B cell (primary cell): ENCODE results near the gene NRG2. TPM values are rescaled to one million over a fixed set of nuclear protein-coding genes. Genes with fewer than 3 reads are reported as not detected.

Experiments used
- ATAC-seq: fragments of 200-7000 bp; cut with Tn5 transposase; one replicate; pipeline ENCODE4 v1.10.0; 2021; ENCODE audit warnings: low read depth, mild to moderate bottlenecking, moderate number of reproducible peaks, moderate library complexity
- CTCF ChIA-PET: fragments of 350-600 bp; sonication (Branson Sonifier 250); formaldehyde crosslinking; loops from one replicate; lab custom pipeline; 2021; ENCODE audit warnings: antibody characterized with exemption, inconsistent platforms; lab: Charles Lee
- POLR2A ChIA-PET: fragments of 350-600 bp; sonication (Branson Sonifier 250); formaldehyde crosslinking; loops from one replicate; lab custom pipeline; 2021; ENCODE audit warnings: antibody characterized with exemption; lab: Charles Lee
- DNase-seq: peaks from one replicate; pipeline ENCODE4 v3.0.0; 2013
- H2AFZ ChIP-seq: 2 replicates; pipeline ENCODE4 v1.6.1; 2012; ENCODE audit warnings: mild to moderate bottlenecking, low read depth, low read length; ENCODE audit not compliant: insufficient read depth, poor library complexity, severe bottlenecking
- H3K27ac ChIP-seq, 2 donors: 1 replicate in 1 of 2; 2 replicates in 1 of 2; pipeline ENCODE4 v1.5.1; 2012 to 2013; ENCODE audit warnings: low read length in 2 of 2, mild to moderate bottlenecking in 2 of 2, moderate library complexity in 1 of 2
- H3K27me3 ChIP-seq, 4 experiments: fragments of 200-600 bp in 1 of 4; sonication (generic) in 1 of 4; replicated peaks in 1 of 4; 1 replicate in 2 of 4; 2 replicates in 2 of 4; pipeline versions ENCODE4 v1.6.1 to v1.7.0; 2013 to 2016; ENCODE audit warnings: low read length in 3 of 4, mild to moderate bottlenecking in 2 of 4, mixed read lengths in 1 of 4, moderate library complexity in 1 of 4; ENCODE audit not compliant: insufficient read depth in 4 of 4, control insufficient read depth in 3 of 4; ENCODE audit errors: control extremely low read depth in 1 of 4
- H3K36me3 ChIP-seq, 2 experiments: replicated peaks in 1 of 2; 1 replicate in 1 of 2; 2 replicates in 1 of 2; pipeline versions ENCODE4 v1.6.1 to v1.7.1; 2013; ENCODE audit warnings: low read length in 1 of 2; ENCODE audit not compliant: insufficient read depth in 2 of 2, control insufficient read depth in 1 of 2; ENCODE audit errors: control extremely low read depth in 1 of 2, extremely low read depth in 1 of 2
- H3K4me1 ChIP-seq, 2 donors: fragments of 200-600 bp in 1 of 2; sonication (generic) in 1 of 2; 1 replicate in 1 of 2; 2 replicates in 1 of 2; pipeline versions ENCODE4 v1.5.1 to v1.6.1; 2013 to 2017; ENCODE audit warnings: low read length in 2 of 2; ENCODE audit not compliant: control insufficient read depth in 2 of 2, insufficient read depth in 2 of 2
- H3K4me2 ChIP-seq: replicated peaks from 2 replicates; pipeline ENCODE3; 2012; ENCODE audit warnings: mild to moderate bottlenecking, low read depth, low read length; ENCODE audit not compliant: poor library complexity, severe bottlenecking
- H3K4me3 ChIP-seq, 5 experiments: fragments of 200-600 bp in 1 of 5; sonication (generic) in 1 of 5; 1 replicate in 3 of 5; 2 replicates in 2 of 5; pipeline versions ENCODE4 v1.5.1 to v1.7.0; 2011 to 2016; ENCODE audit warnings: low read length in 4 of 5, mild to moderate bottlenecking in 4 of 5, low read depth in 2 of 5, control low read depth in 1 of 5, moderate library complexity in 1 of 5; ENCODE audit not compliant: insufficient read depth in 1 of 5; ENCODE audit errors: control extremely low read depth in 1 of 5, extremely low read depth in 1 of 5
- H3K79me2 ChIP-seq: fragments of 200-600 bp; sonication (generic); one replicate; pipeline ENCODE4 v1.6.0; 2016; ENCODE audit warnings: low read length; ENCODE audit not compliant: control insufficient read depth, insufficient read depth
- H3K9ac ChIP-seq: fragments of 200-600 bp; sonication (generic); 2 replicates; pipeline ENCODE4 v1.6.1; 2017; ENCODE audit warnings: mild to moderate bottlenecking, low read length, moderate library complexity
- H3K9me3 ChIP-seq, 3 donors: one replicate each; pipeline versions ENCODE4 v1.6.1 to v1.7.1; 2013; ENCODE audit warnings: low read length in 2 of 3; ENCODE audit not compliant: control insufficient read depth in 2 of 3, insufficient read depth in 1 of 3; ENCODE audit errors: control extremely low read depth in 1 of 3
- H4K20me1 ChIP-seq: 2 replicates; pipeline ENCODE4 v1.6.0; 2012; ENCODE audit warnings: mild to moderate bottlenecking, low read length; ENCODE audit not compliant: insufficient read depth, control insufficient read depth, poor library complexity, severe bottlenecking
- H3K27ac Mint-ChIP-seq: one replicate; pipeline ENCODE4 v1.8.0; 2021; ENCODE audit warnings: mixed read lengths
- H3K27me3 Mint-ChIP-seq: one replicate; pipeline ENCODE4 v1.8.0; 2021; ENCODE audit warnings: mixed read lengths
- H3K4me1 Mint-ChIP-seq: one replicate; pipeline ENCODE4 v1.8.0; 2021; ENCODE audit warnings: mixed read lengths
- H3K4me3 Mint-ChIP-seq: one replicate; pipeline ENCODE4 v1.8.0; 2021; ENCODE audit warnings: mixed read lengths
- H3K9me3 Mint-ChIP-seq: one replicate; pipeline ENCODE4 v1.8.0; 2022; ENCODE audit warnings: mixed read lengths; ENCODE audit not compliant: insufficient read depth
- EZH2 ChIP-seq: IDR thresholded peaks from 2 replicates; pipeline ENCODE4 v1.6.1; 2012; ENCODE audit warnings: borderline replicate concordance, low read depth, mild to moderate bottlenecking, moderate library complexity, low read length; ENCODE audit not compliant: insufficient read depth, poor library complexity, severe bottlenecking
- WGBS: methylation state at CpG from one replicate; pipeline ENCODE4 v1.1.5; 2013; ENCODE audit warnings: missing lambda C conversion rate; ENCODE audit not compliant: insufficient coverage; 5-methylcytosine and 5-hydroxymethylcytosine counted together
- intact Hi-C: fragments of 100-400 bp; cut with micrococcal nuclease; formaldehyde crosslinking; loops from one replicate; pipeline ENCODE4 v1.10.0; 2022
- polyA plus RNA-seq: library from polyadenylated mRNA; depleted of rRNA; stranded (reverse); fragments of >200 nt; gene quantifications from 2 replicates; pipeline ENCODE4 v1.2.3, GENCODE V29; 2012
- total RNA-seq, 2 donors: library from RNA; stranded (reverse); fragments of 120-200 nt in 1 of 2; gene quantifications; 1 replicate in 1 of 2; 2 replicates in 1 of 2; pipeline versions ENCODE4 v1.2.3 to v1.2.4, GENCODE V29; 2013 to 2022
- TF ChIP-seq, protein P1 (sequence below): fragments of 200-600 bp; IDR thresholded peaks from one replicate; pipeline ENCODE4 v1.8.0; 2022; ENCODE audit warnings: antibody characterized with exemption, mild to moderate bottlenecking

NRG2 gene
- total and polyA plus RNA-seq, 2 donors (not counting 1 experiment from before 2014, with no cell fraction given), result 0.13 to 0.15 TPM

GRCh38 chr5:140017397-140018095 is 25.6 kb downstream of the NRG2 start:
- Mint-ChIP-seq H3K27me3 (no peaks in the 10 kb centered on the region), H3K4me3 (no peak overlapping the region), H3K4me1 (no peaks in the 10 kb centered on the region), H3K27ac (no peak overlapping the region), H3K9me3 (no peaks in the 10 kb centered on the region)
- Histone ChIP-seq H3K36me3 (no peaks in the 10 kb centered on the region), H3K27me3 (peaks cover 0 to 36% (median 22%) of the 10 kb centered on the region in 4 experiments), H3K4me3 (no peak overlapping the region), H4K20me1 (no peaks in the 10 kb centered on the region), H3K79me2 (no peaks in the 10 kb centered on the region), H3K27ac (no peak overlapping the region), H3K4me1 (no peaks in the 10 kb centered on the region), H2AFZ (no peak overlapping the region), H3K4me2 (no peak overlapping the region), H3K9ac (no peak overlapping the region), H3K9me3 (no peaks in the 10 kb centered on the region)
- ATAC-seq (no peak), DNase-seq (no peak)
- intact Hi-C loops, result no loop called here
- no peak for TF ChIP-seq EZH2
- TF ChIP-seq, protein P1, sequence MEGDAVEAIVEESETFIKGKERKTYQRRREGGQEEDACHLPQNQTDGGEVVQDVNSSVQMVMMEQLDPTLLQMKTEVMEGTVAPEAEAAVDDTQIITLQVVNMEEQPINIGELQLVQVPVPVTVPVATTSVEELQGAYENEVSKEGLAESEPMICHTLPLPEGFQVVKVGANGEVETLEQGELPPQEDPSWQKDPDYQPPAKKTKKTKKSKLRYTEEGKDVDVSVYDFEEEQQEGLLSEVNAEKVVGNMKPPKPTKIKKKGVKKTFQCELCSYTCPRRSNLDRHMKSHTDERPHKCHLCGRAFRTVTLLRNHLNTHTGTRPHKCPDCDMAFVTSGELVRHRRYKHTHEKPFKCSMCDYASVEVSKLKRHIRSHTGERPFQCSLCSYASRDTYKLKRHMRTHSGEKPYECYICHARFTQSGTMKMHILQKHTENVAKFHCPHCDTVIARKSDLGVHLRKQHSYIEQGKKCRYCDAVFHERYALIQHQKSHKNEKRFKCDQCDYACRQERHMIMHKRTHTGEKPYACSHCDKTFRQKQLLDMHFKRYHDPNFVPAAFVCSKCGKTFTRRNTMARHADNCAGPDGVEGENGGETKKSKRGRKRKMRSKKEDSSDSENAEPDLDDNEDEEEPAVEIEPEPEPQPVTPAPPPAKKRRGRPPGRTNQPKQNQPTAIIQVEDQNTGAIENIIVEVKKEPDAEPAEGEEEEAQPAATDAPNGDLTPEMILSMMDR, result no peak
- POLR2A ChIA-PET, result no interaction called here
- WGBS, result 91% methylated on average over 7 of the region's 9 CpGs
- CTCF ChIA-PET, result interaction anchor here (0.6 kb wide), 1 partner anchor 230 kb away, joined by 3 read pairs; no protein-coding TSS in a partner anchor

- TF ChIP-seq, protein P1, result no peak
- no peak for TF ChIP-seq EZH2
- ChIA-PET CTCF (no interaction called here), POLR2A (no interaction called here)
- H3K79me2 ChIP-seq, result no peaks in the 10 kb centered on the region
- no peaks in the 10 kb centered on the region for H3K4me1 Mint-ChIP-seq
- no peak overlapping the region for H3K27ac ChIP-seq
- no peak overlapping the region for H3K9ac ChIP-seq
- H3K27ac Mint-ChIP-seq, result no peak overlapping the region
- 69% methylated on average over 5 of the region's 5 CpGs for WGBS
- no peak overlapping the region for H3K4me3 ChIP-seq
- H3K4me3 Mint-ChIP-seq, result no peak overlapping the region
- no peak overlapping the region for H3K4me2 ChIP-seq
- intact Hi-C loops, result no loop called here
- ATAC-seq (no peak), DNase-seq (no peak)
- H2AFZ ChIP-seq, result no peak overlapping the region
- no peaks in the 10 kb centered on the region for H3K4me1 ChIP-seq
- peaks cover 0 to 39% (median 27%) of the 10 kb centered on the region in 4 experiments for H3K27me3 ChIP-seq
- H3K9me3 ChIP-seq, result no peaks in the 10 kb centered on the region
- no peaks in the 10 kb centered on the region for H3K36me3 ChIP-seq
- no peaks in the 10 kb centered on the region for H3K9me3 Mint-ChIP-seq
- H3K27me3 Mint-ChIP-seq, result no peaks in the 10 kb centered on the region
- no peaks in the 10 kb centered on the region for H4K20me1 ChIP-seq
Measured at GRCh38 chr5:140015706-140016105, 27.4 kb downstream of the NRG2 start.
